AG09309 (cell line): ENCODE results near the gene SAPCD2.
"Not testable (repeated sequence)": the region's sequence is repeated elsewhere in the genome, so short reads cannot be mapped to it uniquely, and the experiment has no call there.

ENCODE experiments used
- DNase-seq: peaks from one replicate; pipeline ENCODE4 v3.0.0-alpha.2; 2010; ENCODE audit warnings: low read depth
- H3K4me3 ChIP-seq: 2 replicates; pipeline ENCODE4 v1.5.1; 2011; ENCODE audit warnings: mild to moderate bottlenecking, low read depth, low read length, moderate library complexity; ENCODE audit not compliant: control insufficient read depth
- TF ChIP-seq, protein P1 (sequence below): IDR thresholded peaks from 2 replicates; pipeline ENCODE4 v1.5.1; 2011; ENCODE audit warnings: mild to moderate bottlenecking, low read depth, low read length, inconsistent platforms; ENCODE audit not compliant: insufficient read depth, control insufficient read depth; ENCODE audit errors: missing control alignments

The SAPCD2 gene

DNA sequence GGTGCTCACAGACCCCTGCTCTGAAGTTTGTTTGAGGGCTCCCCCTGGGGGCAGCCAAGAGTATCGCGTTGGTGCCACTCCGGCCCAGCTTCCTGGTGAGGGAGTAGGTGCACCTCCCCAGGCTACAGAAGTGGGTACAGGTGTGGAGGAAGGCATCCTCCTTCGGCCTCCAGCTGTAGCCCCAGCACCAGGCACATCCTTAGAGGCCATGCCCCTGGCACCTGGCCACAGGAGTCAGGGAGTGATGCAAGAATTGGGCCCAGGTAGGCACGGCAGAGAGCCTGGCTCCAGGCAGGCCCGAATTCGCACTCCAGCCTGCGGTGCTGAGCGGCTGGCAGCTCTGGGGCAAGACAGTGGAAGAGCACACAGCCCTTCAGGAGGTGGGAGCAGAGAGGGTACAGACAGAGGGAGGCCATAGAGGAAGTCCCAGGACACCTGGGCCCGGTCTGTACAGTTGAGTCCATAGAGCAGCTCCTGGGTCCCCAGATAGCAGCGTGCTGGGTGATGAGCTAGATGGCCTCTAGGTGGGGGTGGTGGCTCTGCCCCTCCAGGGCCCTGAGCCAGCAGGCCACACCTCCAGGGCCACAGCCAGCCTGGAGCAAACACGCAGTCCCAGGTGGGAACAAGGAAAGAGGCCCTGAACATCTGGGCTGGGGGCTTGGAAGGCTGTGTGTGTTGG lies 2.4 kb downstream of the SAPCD2 start:
- DNase-seq: no peak
- H3K4me3 ChIP-seq: no peak overlapping the region
- TF ChIP-seq, protein P1, sequence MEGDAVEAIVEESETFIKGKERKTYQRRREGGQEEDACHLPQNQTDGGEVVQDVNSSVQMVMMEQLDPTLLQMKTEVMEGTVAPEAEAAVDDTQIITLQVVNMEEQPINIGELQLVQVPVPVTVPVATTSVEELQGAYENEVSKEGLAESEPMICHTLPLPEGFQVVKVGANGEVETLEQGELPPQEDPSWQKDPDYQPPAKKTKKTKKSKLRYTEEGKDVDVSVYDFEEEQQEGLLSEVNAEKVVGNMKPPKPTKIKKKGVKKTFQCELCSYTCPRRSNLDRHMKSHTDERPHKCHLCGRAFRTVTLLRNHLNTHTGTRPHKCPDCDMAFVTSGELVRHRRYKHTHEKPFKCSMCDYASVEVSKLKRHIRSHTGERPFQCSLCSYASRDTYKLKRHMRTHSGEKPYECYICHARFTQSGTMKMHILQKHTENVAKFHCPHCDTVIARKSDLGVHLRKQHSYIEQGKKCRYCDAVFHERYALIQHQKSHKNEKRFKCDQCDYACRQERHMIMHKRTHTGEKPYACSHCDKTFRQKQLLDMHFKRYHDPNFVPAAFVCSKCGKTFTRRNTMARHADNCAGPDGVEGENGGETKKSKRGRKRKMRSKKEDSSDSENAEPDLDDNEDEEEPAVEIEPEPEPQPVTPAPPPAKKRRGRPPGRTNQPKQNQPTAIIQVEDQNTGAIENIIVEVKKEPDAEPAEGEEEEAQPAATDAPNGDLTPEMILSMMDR: peak; percentile 83

DNA sequence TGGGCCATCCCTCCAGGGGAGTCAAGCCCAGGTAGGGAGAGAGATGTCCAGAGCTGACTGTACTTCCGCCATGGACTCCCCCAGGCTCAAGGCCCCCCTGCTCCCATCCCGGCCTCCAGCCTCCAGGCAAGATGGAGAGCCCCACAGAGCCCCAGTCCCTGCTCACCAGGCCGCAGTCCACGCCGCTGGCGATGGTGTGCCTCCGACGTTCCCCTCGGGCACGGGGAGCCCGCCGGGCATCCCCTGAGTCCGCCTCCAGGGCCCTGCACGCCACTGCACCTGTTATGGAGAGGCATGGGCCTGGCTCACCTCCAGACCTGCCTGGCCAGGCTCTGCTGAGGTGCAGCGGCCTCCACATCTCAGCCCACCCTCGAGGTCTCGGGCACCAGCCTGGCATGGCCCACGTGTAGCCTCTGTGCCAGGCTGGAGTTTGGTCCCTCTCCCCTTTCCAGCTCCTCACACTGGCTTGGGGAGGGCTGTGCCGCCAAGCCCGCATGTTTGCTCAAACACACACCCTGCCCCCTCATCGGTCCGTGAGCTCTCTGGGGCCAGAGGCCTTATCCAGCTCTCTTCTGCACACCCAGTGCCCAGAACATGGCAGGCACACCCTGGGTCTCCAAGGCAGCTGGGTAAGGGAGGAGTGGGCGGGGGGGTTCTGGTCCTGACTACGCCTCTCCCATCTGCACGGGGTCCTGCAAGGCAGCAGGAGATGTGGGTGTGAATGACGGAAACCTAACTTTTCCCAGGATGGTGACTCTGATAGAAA lies 4.1 kb downstream of the SAPCD2 start:
- TF ChIP-seq, protein P1: no peak
- no peak overlapping the region for H3K4me3 ChIP-seq
- no peak for DNase-seq

DNA sequence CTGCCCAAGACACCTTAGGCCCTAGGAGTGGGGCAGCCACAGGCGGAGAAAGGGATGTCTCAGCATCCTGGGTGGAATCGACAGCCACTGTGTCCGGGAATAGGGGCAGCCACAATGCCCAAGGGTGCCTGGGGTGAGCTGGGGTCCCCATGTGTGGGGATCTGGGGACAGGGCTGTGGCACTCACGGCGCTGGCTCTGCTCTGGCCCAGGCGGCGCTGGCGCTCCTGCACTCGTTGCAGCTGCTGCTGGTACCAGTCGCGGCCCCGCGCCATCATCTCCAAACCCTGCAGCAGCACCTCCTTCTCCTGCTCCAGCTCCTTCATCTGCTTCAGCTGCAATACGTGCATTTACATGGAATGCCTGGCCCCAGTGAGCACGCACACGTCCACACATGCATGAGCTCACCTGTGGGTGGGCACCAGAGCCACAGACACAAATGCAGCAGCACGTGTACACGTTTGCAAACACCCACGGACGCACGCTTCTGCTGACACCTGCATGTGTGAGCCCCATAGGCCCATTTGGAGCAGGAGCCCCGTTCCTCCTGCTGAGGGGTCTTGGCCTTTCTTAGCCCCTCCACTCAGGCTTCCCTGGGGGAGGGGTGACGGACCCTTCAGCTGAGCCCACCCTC lies 4.9 kb downstream of the SAPCD2 start:
- no peak for DNase-seq
- H3K4me3 ChIP-seq: no peak overlapping the region

DNA sequence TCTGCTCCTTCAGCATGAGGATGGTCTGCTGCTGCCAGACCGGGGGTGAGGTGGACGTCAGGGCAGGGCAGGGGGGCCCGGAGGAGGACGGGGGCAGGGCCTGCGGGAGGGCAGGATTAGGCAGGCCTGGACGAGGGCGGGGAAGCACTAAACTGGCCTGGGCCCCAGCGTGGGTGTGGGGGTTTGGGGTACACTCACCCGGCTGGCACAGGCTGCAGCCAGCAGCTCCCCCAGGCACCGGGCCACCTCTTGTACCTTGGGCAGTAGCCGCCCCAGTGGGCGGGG lies 5.5 kb downstream of the SAPCD2 start:
- H3K4me3 ChIP-seq: no peak overlapping the region
- DNase-seq: no peak
- TF ChIP-seq, protein P1: no peak

More for the DNA sequence above, 4.9 kb downstream of the SAPCD2 start:
- TF ChIP-seq, protein P1: no peak

DNA sequence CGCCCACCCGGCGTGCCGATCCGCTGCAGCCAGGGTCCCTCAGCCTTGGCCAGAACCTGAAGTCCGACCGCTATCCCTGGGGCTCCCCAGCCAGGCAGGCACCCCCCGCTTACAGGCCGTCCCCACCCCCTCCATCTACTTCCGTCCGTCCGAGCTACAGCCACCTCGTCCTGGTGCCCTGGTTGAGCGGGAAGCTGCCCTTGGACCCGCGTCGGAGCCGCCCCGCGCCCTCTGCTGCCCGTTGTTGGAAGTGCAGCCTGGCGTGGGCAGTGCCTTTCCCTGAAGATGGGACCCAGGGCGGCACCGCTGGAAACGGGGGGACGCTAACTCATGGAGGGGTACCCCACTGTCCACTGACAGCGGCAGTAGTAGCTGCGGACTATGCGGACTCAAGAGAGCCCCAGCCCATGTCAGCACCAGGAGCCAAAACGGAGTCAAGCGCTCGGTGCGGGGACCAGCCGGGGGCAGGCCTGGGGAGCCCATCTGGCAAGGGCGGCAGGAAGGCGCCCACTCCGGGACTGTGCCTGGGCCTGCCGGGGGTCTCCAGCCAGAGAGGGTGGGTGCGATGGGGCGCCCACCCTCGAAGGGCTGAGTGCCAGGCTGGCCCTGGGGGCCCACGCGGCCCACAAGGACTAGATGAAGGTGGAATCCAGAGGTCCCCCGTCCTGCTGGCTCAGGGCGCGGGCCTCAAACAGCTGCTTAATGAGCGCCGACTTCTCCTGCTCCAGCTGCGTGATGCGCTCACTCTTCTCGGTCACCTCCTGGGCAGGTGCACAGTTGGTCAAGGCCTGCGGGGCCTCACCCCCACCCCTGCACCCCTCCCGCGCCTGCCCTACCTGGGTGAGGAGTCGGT lies 6.1 kb downstream of the SAPCD2 start:
- TF ChIP-seq, protein P1: peak; percentile 97
- no peak overlapping the region for H3K4me3 ChIP-seq
- no peak for DNase-seq

DNA sequence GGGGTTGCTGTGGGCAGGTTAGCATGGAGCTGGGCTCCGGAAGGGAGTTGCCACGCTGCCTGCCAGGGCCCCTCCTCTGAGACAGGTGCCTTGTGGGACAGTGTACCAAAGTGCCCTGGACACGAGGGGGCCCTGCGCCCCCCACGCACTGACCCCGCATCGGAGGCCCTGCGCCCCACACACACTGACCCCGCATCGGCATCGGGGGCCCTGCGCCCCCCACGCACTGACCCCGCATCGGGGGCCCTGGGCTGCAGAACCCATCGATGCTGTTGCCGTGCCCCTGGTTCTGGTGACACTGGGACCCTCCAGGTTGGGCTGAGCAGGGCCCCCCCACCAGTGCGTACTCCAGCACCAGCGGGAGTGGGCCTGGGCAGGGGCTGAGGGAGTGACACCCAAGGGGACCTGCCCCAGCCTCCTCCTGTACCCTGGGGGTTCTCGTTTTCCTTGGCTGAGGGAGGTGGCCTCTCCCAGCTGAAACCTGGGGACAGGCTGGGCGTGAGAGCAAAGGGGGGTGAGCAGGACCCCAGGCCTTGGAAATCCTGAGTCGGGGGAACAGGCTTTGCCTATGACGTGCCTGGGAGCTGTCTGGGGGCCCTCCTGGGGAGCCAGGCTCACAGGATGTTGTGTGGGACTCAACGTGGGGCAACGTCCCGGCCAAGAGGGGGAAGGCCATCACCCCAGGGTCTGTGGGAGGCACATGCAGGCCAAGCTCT lies 6.9 kb downstream of the SAPCD2 start:
- H3K4me3 ChIP-seq: no peak overlapping the region
- DNase-seq: no peak
- TF ChIP-seq, protein P1: no peak

DNA sequence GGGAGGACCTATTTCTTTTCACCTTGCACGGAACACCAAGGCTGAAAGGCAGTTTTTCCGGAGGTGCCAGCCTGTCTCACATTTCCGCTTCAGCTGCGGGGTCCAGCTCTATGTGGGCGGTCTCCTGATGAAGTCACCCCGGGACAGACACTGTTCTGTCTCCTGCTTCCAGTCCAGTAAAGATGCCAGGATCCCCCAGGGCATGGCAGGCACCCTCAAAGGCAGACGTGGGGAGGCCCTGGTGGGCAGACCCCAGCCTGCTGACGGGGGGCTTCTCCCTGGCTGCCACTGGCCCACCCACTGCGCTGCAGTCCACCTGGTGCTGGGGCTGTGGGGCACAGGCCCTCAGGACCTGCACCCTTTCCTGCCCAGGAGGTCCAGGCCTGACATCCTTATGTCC lies 7.6 kb downstream of the SAPCD2 start:
- DNase-seq, H3K4me3 ChIP-seq: not testable (repeated sequence)
